ENCODE results near the gene ZNF674.
"Not testable (repeated sequence)": the region's sequence is repeated elsewhere in the genome, so short reads cannot be mapped to it uniquely, and the experiment has no call there.

ZNF674 gene

DNA sequence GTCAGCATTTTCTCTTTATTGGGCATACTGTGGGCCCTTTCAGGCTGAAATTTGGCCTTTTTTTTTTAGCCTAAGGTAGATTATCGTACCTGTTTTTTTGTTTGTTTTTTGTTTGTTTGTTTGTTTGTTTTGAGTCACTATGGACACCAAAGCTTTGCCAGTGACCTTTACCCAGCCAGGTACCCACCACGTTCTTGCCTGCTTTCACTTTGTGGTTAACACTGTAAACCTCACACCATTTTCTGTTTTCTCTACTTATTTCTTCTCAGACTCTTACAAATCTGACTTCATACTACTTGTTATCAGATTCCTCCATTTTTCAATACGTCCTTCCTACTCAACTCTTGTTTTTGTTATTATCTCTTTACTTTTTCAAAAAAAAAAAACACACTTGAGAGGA is 81.5 kb downstream of the ZNF674 start:
- DNase-seq (ENCODE audit: low spot score): no peak

DNA sequence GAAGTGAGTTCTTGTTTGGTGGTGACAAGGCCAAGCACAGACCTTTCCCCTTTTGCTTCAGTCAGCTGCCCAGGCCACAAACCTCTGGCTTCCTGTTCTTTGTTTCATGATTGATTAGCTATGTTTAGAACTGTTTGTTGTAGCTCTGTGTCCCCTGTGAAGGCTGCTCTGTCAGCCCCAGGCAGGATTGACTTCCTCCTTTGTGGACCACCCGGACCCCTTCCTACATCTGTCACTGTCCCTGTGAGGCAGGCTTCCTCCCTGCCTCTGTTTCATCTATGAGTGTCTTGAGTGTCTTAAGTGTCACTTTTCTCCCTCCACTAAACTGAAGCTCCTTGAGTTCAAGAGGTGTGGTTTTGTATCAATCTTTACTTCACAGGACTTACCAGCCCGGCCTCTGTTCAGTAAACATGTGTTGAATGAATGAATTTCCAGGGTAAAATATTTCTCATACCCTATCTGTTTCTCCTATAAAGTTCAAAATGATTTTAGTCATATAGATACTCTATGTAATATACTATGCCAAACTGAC is 83.5 kb downstream of the ZNF674 start:
- DNase-seq (ENCODE audit: low spot score): no peak

DNA sequence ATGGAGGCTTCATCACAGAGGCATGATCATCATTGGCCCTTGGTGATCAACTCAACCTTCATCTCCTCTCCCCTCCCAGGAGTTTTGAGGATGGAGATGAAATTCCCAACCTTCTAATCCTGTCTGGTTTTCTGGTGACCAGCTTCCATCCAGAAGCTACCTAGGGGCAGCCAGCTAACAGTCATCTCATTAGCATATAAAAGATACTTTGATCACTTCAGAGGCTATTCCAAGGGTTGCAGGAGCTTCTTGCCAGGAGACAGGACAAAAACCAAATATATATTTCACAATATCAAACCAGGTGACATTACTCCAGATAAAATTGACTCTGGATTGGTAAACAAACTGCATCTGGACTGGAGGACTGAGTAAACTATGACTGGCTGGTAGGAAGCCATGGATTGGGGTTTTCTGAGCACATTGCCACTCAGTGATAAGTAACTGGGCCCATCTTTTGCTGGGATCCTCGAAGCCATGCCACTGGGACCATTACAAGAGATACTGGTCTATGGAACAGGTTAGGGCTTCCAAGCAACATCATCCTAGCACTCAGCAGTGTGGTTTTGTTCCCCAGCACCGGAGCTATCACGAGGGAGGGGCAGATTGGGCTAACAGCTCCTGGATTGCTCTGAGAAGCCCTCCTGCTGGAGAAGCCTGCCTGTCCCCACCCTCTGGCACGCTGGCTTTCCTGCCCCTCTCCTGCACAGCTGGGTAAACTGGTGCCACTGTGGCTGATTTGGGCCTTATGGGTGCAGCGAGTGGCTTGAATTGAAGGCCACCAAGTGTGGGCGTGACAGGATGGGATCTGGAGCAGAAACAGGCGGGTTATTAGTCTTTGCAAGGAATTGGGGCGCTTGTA is 84.2 kb downstream of the ZNF674 start:
- not testable (repeated sequence) for DNase-seq (ENCODE audit: low spot score)

DNA sequence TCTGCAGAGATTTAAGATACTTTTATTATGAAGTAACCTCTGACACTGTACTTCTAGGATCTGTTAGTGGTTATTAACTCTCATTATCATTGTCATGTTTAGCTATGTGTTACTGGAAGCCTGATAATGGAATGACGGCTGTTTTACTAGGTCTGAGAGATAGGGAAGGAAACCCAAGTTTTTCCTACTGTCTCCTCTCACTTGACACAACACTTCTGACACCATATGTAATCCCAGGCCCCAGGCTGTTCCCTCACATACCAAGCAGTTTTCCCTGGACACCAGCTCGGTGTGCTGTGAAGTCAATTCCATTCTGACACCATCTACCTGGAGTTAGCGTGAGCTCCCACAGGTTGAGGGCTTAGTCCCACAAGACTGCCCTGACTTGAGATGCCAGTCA is 85.6 kb downstream of the ZNF674 start:
- DNase-seq (ENCODE audit: low spot score): no peak

DNA sequence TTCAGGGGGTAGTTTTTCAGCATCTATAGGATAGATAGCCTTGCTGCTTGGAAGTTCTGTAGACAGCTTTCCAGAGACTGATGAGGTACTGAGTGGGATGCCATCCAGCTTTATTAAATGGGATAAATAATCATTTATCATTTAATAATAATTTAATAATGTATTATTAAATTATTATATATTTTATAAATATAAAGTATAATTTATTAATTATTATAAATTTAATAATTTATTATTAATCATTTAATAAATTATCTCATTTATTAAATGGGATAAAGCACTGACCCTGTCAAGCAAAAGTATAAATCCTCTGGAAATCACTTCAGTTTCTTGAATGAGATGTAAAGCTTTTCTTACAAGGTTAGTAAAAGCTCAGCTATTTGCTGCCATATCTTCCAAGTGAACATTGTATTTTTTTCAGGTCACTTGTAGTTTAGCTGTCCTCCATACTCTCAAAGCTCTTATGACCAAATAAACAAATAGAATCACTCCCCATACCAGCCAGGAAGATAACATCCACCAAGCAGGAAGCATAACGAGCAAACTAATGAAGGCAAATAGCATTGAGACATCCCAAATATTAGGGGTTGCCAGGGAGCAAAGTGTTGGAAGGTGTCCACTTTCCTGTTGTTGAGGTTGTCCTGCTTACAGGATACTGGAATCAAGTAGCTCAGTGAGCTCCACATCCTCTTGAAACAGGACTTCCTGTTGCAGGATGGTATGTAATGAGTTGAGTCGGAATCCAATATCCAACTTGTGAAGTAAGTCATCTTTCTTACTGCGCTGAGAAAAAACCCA is 88.9 kb downstream of the ZNF674 start:
- no peak for DNase-seq (ENCODE audit: low spot score)
